ENCODE results near the gene SPPL2C.

DNA sequence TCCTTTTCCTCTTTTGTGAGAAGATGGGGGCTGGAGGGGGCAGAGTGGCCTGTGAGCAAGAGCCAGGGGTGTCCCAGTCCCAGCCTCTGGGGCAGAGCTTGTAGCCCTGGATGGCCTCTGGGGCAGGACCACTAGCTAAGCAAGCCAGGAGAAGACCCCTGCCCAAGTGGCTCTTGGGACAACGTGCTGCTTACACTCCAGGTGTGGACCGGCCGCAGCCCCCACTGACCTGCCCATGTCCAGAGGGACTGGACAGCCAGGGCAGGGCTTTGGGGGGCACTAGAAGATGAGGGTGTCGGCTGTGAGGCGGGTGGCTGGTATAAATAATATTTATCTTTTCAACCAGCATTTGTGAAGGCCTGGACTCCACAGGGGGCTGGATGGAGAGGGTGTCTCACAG is 9.2 kb upstream of the SPPL2C start:
- TF ChIP-seq, protein P1, sequence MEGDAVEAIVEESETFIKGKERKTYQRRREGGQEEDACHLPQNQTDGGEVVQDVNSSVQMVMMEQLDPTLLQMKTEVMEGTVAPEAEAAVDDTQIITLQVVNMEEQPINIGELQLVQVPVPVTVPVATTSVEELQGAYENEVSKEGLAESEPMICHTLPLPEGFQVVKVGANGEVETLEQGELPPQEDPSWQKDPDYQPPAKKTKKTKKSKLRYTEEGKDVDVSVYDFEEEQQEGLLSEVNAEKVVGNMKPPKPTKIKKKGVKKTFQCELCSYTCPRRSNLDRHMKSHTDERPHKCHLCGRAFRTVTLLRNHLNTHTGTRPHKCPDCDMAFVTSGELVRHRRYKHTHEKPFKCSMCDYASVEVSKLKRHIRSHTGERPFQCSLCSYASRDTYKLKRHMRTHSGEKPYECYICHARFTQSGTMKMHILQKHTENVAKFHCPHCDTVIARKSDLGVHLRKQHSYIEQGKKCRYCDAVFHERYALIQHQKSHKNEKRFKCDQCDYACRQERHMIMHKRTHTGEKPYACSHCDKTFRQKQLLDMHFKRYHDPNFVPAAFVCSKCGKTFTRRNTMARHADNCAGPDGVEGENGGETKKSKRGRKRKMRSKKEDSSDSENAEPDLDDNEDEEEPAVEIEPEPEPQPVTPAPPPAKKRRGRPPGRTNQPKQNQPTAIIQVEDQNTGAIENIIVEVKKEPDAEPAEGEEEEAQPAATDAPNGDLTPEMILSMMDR (IDR thresholded peaks at IDR 0.05) = no peak
- no peak for TF ChIP-seq POLR2AphosphoS5 (IDR thresholded peaks at IDR 0.05)
